Activated naive CD4-positive, alpha-beta T cell treated with anti-CD3 and anti-CD28 coated beads, Interleukin-2, amount 50 U/mL, for 16 hours (primary cell): Measurements from ENCODE around the gene RFT1.

Experiments
- DNase-seq: peaks from one replicate; pipeline ENCODE4 v3.0.0-alpha.2; 2020

The RFT1 gene

GRCh38 chr3:53149699-53150098 is 19.5 kb upstream of the RFT1 start:
- no peak for DNase-seq

GRCh38 chr3:53149006-53149690 is 18.9 kb upstream of the RFT1 start:
- no peak for DNase-seq

DNA sequence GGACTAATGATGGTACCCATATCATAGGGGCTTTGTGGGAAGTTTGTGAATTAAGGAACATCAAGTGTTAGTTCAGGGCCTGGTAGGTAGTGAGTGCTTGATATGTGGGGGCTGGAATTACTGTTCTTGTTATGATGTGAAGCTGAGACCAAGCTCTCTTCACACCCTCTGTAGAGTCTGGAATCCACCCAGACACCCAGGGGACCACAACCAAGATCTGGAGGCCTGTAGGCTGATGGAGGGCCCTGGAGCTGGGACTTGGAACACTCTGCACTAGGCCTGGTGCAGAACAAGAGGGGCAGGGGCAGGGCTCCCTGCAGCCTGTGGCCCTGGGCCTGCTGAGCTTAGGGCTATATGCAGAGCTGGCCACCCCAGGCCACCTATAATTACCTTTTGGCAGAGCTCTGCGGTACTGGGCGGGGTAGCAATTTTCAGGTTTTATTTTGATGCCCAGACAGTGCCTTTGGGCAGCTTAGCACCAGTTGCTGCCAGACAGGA is 17.7 kb upstream of the RFT1 start:
- DNase-seq = no peak

GRCh38 chr3:53147151-53147902 is 17.1 kb upstream of the RFT1 start:
- no peak for DNase-seq

- no peak for DNase-seq
Measured at GRCh38 chr3:53146319-53146891, 16.2 kb upstream of the RFT1 start.

- no peak for DNase-seq
Measured at GRCh38 chr3:53145713-53146080, 15.5 kb upstream of the RFT1 start.

- no peak for DNase-seq
Measured at GRCh38 chr3:53144862-53145712, 14.9 kb upstream of the RFT1 start.

- no peak for DNase-seq
Measured at GRCh38 chr3:53144446-53144845, 14.2 kb upstream of the RFT1 start.

GRCh38 chr3:53142986-53143385 is 12.8 kb upstream of the RFT1 start:
- DNase-seq = no peak

DNA sequence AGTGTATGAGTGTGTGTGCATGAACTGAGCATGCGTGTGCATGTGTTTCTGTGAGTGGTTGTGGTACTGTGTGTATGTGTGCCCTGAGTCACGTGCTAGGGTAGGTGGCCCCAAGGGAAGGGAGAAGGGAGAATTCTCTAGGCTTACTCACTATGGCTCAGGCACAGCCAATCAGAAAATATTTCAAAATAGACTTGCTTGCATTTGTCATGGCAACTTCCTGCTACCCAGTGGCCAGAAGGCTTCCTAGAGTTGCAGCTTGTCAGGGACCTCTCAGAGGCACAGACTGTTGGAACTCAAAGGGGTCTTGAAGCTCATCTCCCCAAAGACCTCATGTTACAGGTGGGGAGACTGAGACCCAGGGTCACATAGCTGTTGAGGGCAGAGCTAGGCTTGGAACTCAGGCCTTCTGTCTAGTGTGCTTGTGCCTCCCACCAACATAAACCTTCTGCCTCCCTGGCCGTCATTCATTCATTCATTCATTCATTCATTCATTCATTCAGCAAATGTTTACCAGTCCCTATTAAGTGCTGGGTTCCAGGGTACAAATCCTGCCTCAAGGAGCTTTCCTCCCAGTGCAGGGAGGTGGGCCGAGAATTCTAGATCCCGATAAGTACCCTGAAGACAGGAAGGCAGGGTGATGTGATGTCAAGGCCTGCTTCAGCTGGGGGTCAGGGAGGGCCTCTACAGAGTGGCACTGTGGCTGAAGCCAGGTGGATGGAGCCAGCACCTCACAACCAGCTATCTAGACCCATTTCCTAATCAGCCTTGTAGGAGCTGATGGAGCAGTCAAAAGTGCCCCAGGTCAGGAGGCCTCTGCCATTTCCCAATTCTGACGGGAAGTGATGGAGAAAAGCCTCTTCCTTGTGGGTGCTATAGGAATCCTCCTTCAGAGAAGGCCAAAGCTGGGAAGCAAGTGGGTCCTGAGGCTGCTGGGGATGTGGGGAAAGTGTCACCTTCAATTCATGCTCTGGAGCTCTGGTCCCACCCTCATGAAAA is 10.9 kb upstream of the RFT1 start:
- no peak for DNase-seq

DNA sequence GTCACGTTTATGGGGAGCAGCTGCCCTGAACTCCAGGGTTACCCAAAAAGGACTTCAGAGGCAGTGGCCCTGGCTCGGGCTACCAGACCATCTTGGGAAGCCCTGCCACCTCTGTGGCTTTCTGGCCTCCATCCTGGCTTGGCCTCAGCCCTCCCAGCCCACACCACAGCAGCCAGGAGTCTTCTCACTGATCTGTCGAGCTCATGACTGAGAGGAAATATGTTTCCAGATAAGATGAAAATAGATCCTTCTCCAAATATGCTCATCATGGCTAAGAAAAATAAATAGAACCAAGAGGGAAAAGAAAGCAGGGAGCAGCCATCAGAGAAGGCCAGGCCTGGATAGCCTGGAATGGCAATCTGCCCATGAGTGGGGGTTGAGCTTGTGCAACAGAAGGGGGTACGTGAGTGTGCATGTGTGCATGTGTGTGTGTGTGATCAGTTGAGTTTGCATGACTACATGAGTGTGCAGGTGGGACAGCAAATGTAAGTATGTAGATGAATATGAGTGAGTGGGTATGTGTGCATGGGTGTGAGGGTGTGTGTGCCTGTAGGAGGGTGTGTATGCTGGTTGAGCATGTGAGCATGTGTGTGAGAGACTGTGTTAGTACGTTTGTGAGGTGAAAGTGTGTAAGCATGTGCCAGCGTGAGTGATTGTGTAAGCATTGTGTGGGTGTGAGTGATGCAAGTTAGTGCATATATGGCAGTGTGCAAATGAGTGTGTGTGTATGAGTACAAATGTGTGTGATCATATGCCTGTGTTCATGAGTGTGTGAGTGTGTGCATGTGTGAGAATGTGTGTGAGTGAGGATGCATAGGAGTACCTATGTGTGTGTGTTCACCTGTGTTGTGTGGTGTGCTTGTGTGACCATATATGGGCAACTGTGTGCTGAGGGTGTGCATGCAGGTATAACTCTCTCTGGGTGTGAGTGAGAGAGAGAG is 9.9 kb upstream of the RFT1 start:
- no peak for DNase-seq

GRCh38 chr3:53137835-53138446 is 7.7 kb upstream of the RFT1 start:
- no peak for DNase-seq

DNA sequence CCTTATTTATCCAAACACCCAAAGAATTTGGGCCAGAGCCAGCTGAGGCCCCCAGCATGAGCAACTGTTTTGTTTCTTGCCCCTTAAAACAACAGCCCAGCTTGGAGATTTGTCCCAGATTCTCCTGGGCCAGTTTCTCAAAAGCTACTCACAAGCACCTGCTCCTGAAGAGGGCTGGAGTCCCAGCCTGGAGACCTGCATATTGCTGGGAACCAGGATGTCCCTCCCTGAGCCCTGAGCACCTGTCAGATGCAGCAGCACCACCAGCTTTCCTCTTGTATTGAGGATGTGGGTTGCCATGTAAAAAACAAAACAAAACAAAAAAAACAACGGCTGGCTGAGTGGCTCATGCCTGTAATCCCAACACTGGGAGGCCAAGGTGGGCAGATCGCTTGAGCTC is 7.0 kb upstream of the RFT1 start:
- DNase-seq = no peak

DNA sequence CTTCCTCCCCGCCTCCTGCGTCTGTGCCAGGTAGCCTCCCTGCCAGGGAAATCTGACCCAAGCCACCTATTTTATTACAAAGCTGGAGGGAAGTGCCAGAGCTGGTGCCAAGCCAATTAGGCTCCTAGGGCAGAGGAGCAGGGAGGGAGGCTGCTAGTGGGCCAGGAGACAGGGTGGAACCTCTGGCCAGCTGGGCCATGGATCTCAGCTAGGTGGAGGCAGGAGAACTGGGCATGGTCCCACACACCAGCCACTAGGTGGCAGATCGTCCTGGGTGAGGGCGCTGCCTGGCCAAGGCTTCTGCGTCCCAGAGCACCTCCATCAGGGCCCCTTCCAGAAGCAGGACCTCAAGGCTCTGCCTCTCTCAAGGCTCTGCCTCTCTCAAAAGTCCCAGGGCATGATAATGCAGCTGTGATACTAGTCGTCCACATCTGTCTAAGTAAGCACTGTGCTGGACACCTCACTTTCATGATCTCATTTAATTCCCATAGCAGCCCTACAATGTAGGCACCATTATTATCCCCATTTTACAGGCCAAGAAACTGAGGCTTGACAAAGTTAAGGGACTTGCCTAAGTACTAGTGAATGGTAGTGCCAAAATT is 4.5 kb upstream of the RFT1 start:
- DNase-seq = peak; percentile 59

DNA sequence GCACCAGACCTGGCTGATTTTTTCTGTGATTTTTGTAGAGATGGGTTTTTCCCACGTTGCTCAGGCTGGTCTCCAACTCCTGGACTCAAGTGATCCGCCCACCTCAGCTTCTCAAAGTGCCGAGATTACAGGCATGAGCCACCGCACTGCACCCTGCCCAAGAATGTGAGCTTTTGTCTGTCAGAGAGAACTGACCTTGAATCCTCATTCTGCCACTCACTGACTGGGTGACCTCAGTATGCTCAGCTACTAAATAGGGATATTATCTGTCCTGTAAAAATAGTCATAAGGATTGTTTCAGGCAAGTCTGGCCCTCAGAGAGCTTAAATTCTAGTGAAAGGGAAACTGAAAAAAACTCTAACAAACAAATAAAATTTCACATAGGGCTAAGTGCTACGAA is 2.1 kb upstream of the RFT1 start:
- DNase-seq = no peak

DNA sequence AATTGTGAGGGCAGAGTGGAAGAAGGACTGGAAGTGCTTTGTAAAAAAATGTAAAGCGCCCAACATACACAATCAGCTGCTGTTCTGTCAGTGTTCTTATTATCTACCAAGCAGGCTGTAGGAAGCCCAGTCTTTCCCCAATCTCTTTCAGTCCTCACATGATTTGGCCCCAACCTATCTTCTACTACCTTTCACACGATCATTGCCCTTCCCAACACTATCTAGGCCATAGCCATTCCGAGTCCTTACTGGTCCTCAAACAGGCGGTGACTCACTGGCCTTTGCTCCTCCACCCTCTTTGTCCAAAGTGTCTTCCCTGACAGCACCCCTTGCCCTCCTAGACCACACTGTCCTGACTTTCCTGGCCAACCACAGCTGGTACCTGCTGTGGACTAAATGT is 861 bp upstream of the RFT1 start:
- DNase-seq = no peak

- DNase-seq = no peak
Measured at GRCh38 chr3:53129344-53129743, 891 bp downstream of the RFT1 start.

DNA sequence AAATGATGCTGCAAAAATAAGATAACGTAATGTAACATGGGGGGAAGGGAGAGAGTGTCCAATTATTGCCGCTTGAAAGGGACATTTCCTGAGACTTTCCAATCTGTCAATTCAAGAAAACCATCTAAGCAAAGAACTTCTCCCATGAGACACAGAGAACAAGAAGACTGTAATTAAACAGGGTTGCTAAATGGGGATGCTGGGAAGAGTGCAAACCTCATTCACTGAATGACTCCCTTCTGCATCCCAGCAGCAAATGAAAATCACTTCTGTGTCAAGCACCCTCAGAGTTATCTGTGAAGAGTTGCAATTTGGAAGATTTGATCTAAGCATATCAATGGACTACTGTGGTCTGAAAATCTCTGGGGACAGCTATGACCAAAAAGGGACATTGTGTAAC is 3.6 kb downstream of the RFT1 start:
- no peak for DNase-seq

DNA sequence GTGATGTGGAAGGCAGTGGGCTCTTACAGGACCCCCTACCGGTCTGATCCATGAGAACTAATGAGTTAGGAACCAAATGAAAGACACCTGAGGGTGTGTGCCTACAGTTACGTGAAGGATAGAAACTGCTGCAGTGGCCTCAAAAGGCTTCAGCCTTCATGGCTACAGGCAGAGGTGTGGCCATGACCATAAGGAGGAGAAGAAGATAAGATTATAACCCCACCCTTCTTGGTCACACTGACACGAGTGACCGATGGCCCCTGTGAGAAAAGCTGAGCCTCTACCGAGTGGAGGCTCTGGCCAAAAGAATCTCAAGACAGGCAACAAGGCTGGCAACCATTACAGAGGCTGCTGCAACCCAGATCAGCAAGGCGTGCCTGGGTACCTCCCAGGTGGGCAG is 6.3 kb downstream of the RFT1 start:
- DNase-seq = no peak

- DNase-seq = no peak
Measured at GRCh38 chr3:53123510-53123909, 6.7 kb downstream of the RFT1 start.
